Measurements from ENCODE around the gene GALNT15. TPM values are rescaled to one million over a fixed set of nuclear protein-coding genes. Genes with fewer than 3 reads are reported as not detected.

Gene GALNT15
- total RNA-seq, 2 experiments from 2014 or later: not detected

- POLR2A ChIA-PET: no interaction called here
- Mint-ChIP-seq H3K9me3 (no peaks in the 10 kb centered on the region), H3K36me3 (ENCODE audit: low read depth) (no peaks in the 10 kb centered on the region)
These were observed 32.6 kb downstream of the GALNT15 start for GRCh38 chr3:16207031-16207430.

GRCh38 chr3:16211176-16211904 lies 36.9 kb downstream of the GALNT15 start:
- ChIA-PET CTCF (no interaction called here), POLR2A (no interaction called here)
- Mint-ChIP-seq H3K36me3 (ENCODE audit: low read depth) (no peaks in the 10 kb centered on the region), H3K9me3 (no peaks in the 10 kb centered on the region), H3K27me3 (no peaks in the 10 kb centered on the region), H3K4me3 (no peak overlapping the region), H3K4me1 (ENCODE audit: low read depth) (no peaks in the 10 kb centered on the region), H3K27ac (no peak overlapping the region)
- no peak overlapping the region for H3K27ac ChIP-seq (ENCODE audit: low read depth in 1 of 2, low read length in 2 of 2)
- DNase-seq (no peak), ATAC-seq (ENCODE audit: poor library complexity) (no peak)
- no peak overlapping the region for H3K4me3 ChIP-seq (ENCODE audit: low read length)
- intact Hi-C loops (cut with DNase I, micrococcal nuclease): no loop called here
- H3K9me3 ChIP-seq (ENCODE audit: control insufficient read depth in 1 of 2, insufficient read depth in 1 of 2, low read length in 2 of 2): no peaks in the 10 kb centered on the region
- no peaks in the 10 kb centered on the region for H3K27me3 ChIP-seq (ENCODE audit: control insufficient read depth in 1 of 2, insufficient read depth in 2 of 2, low read length in 2 of 2)
- H3K4me1 ChIP-seq (ENCODE audit: insufficient read depth, low read length): no peaks in the 10 kb centered on the region
- no peak for TF ChIP-seq CTCF (IDR thresholded peaks at IDR 0.05)
- no peaks in the 10 kb centered on the region for H3K36me3 ChIP-seq (ENCODE audit: insufficient read depth, low read length)

More at GRCh38 chr3:16207031-16207430, 32.6 kb downstream of the GALNT15 start:
- no peak overlapping the region for H3K27ac Mint-ChIP-seq
- no peak overlapping the region for H3K27ac ChIP-seq (ENCODE audit: low read depth in 1 of 2, low read length in 2 of 2)
- no peaks in the 10 kb centered on the region for H3K9me3 ChIP-seq (ENCODE audit: control insufficient read depth in 1 of 2, insufficient read depth in 1 of 2, low read length in 2 of 2)
- DNase-seq (no peak), ATAC-seq (ENCODE audit: poor library complexity) (no peak)
- H3K4me1 ChIP-seq (ENCODE audit: insufficient read depth, low read length): no peaks in the 10 kb centered on the region
- intact Hi-C loops (cut with DNase I, micrococcal nuclease): no loop called here
- no peaks in the 10 kb centered on the region for H3K36me3 ChIP-seq (ENCODE audit: insufficient read depth, low read length)
- CTCF ChIA-PET: no interaction called here
- H3K27me3 ChIP-seq (ENCODE audit: control insufficient read depth in 1 of 2, insufficient read depth in 2 of 2, low read length in 2 of 2): no peaks in the 10 kb centered on the region
- H3K4me3 Mint-ChIP-seq: no peak overlapping the region
- no peaks in the 10 kb centered on the region for H3K4me1 Mint-ChIP-seq (ENCODE audit: low read depth)
- peaks cover 6% of the 10 kb centered on the region for H3K27me3 Mint-ChIP-seq
- H3K4me3 ChIP-seq (ENCODE audit: low read length): no peak overlapping the region
- no peak for TF ChIP-seq CTCF (IDR thresholded peaks at IDR 0.05)

DNA sequence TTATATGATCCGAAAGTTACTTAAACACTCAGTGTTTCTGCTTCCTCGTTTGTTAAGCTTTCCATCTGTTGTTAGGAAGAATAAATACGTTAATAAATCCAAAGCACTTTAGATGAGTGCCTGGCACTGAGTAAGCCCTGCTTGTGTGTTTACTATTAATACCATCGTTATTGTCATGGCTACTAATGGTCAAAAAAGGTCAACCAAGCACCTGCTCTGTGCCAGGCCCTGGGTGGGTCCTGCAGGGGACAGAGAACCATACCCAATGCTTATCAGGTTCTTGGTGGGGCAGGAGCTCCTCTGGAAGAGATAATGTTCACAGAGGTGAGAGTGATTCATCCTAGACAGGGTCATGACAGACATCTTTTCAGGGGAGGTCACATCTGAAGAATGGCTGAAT lies 39.9 kb downstream of the GALNT15 start:
- H3K4me1 ChIP-seq (ENCODE audit: insufficient read depth, low read length): no peaks in the 10 kb centered on the region
- H3K36me3 ChIP-seq (ENCODE audit: insufficient read depth, low read length): no peaks in the 10 kb centered on the region
- intact Hi-C loops (cut with DNase I, micrococcal nuclease): no loop called here
- no peaks in the 10 kb centered on the region for H3K9me3 ChIP-seq (ENCODE audit: control insufficient read depth in 1 of 2, insufficient read depth in 1 of 2, low read length in 2 of 2)
- TF ChIP-seq CTCF (IDR thresholded peaks at IDR 0.05): no peak
- no peak overlapping the region for H3K4me3 Mint-ChIP-seq
- no peaks in the 10 kb centered on the region for H3K27me3 ChIP-seq (ENCODE audit: control insufficient read depth in 1 of 2, insufficient read depth in 2 of 2, low read length in 2 of 2)
- H3K27ac Mint-ChIP-seq: no peak overlapping the region
- no peak overlapping the region for H3K4me3 ChIP-seq (ENCODE audit: low read length)
- CTCF ChIA-PET: interaction anchor here (0.6 to 1.6 kb wide), 3 partner anchors 13 to 165 kb away, joined by 3 read pairs; no protein-coding TSS in a partner anchor
- DNase-seq (no peak), ATAC-seq (ENCODE audit: poor library complexity) (no peak)
- POLR2A ChIA-PET: no interaction called here
- H3K9me3 Mint-ChIP-seq: no peaks in the 10 kb centered on the region
- H3K27me3 Mint-ChIP-seq: no peaks in the 10 kb centered on the region
- H3K36me3 Mint-ChIP-seq (ENCODE audit: low read depth): no peaks in the 10 kb centered on the region
- H3K27ac ChIP-seq (ENCODE audit: low read depth in 1 of 2, low read length in 2 of 2): no peak overlapping the region
- no peaks in the 10 kb centered on the region for H3K4me1 Mint-ChIP-seq (ENCODE audit: low read depth)
